ENCODE results near the gene SLC11A2. TPM values are rescaled to one million over a fixed set of nuclear protein-coding genes. Genes with fewer than 3 reads are reported as not detected.

The SLC11A2 gene
- total RNA-seq, 1 experiment from 2014 or later, result 47.4 TPM

DNA sequence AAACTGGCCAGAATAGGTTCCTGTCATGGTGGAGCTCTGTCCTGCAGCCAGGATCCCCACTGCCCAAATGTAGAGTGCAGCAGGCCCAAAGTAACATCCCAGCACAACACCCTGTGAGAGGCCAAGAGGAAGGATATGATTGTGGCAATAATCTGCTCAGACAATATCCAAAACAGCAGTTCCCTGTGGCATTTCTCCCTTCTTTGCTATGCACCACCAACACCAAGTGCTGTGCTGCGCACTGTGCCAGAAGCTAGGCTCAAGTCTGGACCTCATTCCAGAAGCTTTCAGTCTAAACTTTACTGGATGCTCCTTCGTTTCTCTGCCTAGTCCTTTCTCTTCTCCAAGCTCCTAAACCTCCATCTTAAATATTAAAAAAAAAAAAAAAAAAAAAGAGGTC lies 33.4 kb downstream of the SLC11A2 start:
- H2AFZ ChIP-seq (ENCODE audit: low read length), result no peak overlapping the region
- H3K36me3 ChIP-seq (ENCODE audit: insufficient read depth, low read length), result peaks cover 41% of the 10 kb centered on the region

DNA sequence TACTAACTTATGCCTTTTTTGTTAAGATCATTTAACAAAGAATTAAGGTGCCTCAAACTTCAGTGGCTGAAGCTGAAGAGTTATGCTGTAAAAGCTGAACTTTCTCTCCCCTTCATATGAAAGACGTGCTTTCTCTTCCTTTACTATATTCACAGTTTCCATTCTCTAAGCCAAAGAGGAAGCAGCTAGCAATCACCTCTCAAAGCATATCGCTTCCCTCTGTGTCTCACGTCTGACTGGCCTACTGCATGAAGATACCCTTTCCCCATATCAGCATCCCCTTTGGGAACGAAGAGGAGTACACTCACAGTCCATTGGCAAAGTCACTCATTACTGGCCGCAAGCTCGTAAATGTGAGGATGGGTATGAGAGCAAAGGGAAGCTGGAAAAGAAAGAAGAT lies 34.9 kb downstream of the SLC11A2 start:
- no peak overlapping the region for H3K9ac ChIP-seq (ENCODE audit: low read length)
- no peak overlapping the region for H3K27ac ChIP-seq (ENCODE audit: low read length)
- DNase-seq, result no peak
- no peak overlapping the region for H2AFZ ChIP-seq (ENCODE audit: low read length)
- H3K27me3 ChIP-seq (ENCODE audit: low read length), result no peaks in the 10 kb centered on the region
- H4K20me1 ChIP-seq (ENCODE audit: insufficient read depth, low read depth, low read length), result no peaks in the 10 kb centered on the region
- peaks cover 42% of the 10 kb centered on the region; the same call in 1 of the 2 replicates for H3K36me3 ChIP-seq (ENCODE audit: insufficient read depth, low read length)
- peaks cover 9% of the 10 kb centered on the region for H3K4me1 ChIP-seq (ENCODE audit: low read length)
- H3K9me2 ChIP-seq (replicated peaks; ENCODE audit: insufficient read depth, low read length), result no peaks in the 10 kb centered on the region
- no peak overlapping the region for H3K4me2 ChIP-seq (ENCODE audit: low read depth, low read length, poor library complexity, severe bottlenecking)
- no peaks in the 10 kb centered on the region for H3K79me2 ChIP-seq (ENCODE audit: low read length)
- H3K4me3 ChIP-seq (ENCODE audit: low read length), result no peak overlapping the region
- no peaks in the 10 kb centered on the region for H3K9me3 ChIP-seq (ENCODE audit: low read length)

More for the DNA sequence above, 33.4 kb downstream of the SLC11A2 start:
- no peak overlapping the region for H3K4me2 ChIP-seq (ENCODE audit: low read depth, low read length, poor library complexity, severe bottlenecking)
- H4K20me1 ChIP-seq (ENCODE audit: insufficient read depth, low read depth, low read length), result no peaks in the 10 kb centered on the region
- DNase-seq, result no peak
- H3K9me2 ChIP-seq (replicated peaks; ENCODE audit: insufficient read depth, low read length), result no peaks in the 10 kb centered on the region
- H3K9me3 ChIP-seq (ENCODE audit: low read length), result no peaks in the 10 kb centered on the region
- no peaks in the 10 kb centered on the region for H3K4me1 ChIP-seq (ENCODE audit: low read length)
- H3K27ac ChIP-seq (ENCODE audit: low read length), result no peak overlapping the region
- no peak overlapping the region for H3K9ac ChIP-seq (ENCODE audit: low read length)
- no peaks in the 10 kb centered on the region for H3K27me3 ChIP-seq (ENCODE audit: low read length)
- H3K4me3 ChIP-seq (ENCODE audit: low read length), result no peak overlapping the region
- no peaks in the 10 kb centered on the region for H3K79me2 ChIP-seq (ENCODE audit: low read length)

DNA sequence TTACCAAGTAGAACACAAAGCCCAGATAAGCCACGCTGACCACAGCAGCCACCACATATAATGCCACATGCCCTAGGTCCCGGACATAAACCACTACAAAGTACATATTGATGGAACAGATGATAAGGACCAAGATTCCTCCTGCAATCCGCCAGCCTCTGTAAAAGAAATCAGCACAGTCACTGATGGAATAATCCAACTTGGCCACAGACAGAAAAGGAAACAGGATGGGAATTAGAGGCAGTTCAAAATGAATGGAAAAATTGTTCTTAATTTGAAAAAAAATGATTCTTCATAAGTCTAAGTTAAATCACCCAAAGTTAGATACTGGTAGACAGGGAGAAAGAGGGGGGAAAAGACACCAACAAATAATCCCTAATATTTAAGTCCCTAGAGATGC lies 35.4 kb downstream of the SLC11A2 start:
- Histone ChIP-seq H3K9ac (ENCODE audit: low read length) (no peak overlapping the region), H3K9me3 (ENCODE audit: low read length) (no peaks in the 10 kb centered on the region), H3K4me3 (ENCODE audit: low read length) (no peak overlapping the region), H2AFZ (ENCODE audit: low read length) (no peak overlapping the region), H3K27ac (ENCODE audit: low read length) (no peak overlapping the region), H3K36me3 (ENCODE audit: insufficient read depth, low read length) (peaks cover 45% of the 10 kb centered on the region; the same call in 1 of the 2 replicates), H3K79me2 (ENCODE audit: low read length) (no peaks in the 10 kb centered on the region), H3K4me2 (ENCODE audit: low read depth, low read length, poor library complexity, severe bottlenecking) (no peak overlapping the region), H3K4me1 (ENCODE audit: low read length) (peaks cover 14% of the 10 kb centered on the region), H3K9me2 (replicated peaks; ENCODE audit: insufficient read depth, low read length) (no peaks in the 10 kb centered on the region), H4K20me1 (ENCODE audit: insufficient read depth, low read depth, low read length) (no peaks in the 10 kb centered on the region), H3K27me3 (ENCODE audit: low read length) (no peaks in the 10 kb centered on the region)
- DNase-seq, result no peak

DNA sequence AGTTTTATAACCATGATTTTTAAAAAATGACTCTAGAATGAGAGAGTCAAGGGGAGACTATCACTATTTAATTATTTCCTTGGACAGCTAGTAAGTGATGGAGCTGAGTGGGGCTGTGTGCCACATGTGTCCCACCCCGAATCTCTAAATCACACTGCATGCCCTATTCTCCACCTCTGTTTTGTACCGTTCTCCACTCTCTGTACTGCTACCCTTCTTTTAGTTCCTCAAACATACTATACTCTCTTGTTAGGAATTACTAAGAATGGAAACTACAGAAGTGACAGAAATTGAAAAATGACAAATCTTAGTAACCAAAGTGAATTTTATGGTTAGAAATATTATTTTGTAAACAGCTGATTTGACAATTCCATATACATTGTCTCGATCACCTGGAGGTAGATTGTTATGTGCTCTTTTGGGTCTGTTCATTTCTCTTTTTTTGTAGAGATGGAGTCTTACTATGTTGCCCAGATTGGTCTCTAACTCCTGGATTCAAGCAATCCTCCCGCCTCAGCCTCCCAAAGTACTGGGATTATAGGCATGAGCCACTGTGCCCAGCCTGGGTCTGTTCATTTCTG lies 35.9 kb downstream of the SLC11A2 start:
- no peak overlapping the region for H3K4me3 ChIP-seq (ENCODE audit: low read length)
- H3K36me3 ChIP-seq (ENCODE audit: insufficient read depth, low read length), result peaks cover 41% of the 10 kb centered on the region; the same call in 1 of the 2 replicates
- H2AFZ ChIP-seq (ENCODE audit: low read length), result no peak overlapping the region
- H3K79me2 ChIP-seq (ENCODE audit: low read length), result no peaks in the 10 kb centered on the region
- no peaks in the 10 kb centered on the region for H3K9me2 ChIP-seq (replicated peaks; ENCODE audit: insufficient read depth, low read length)
- no peak overlapping the region for H3K9ac ChIP-seq (ENCODE audit: low read length)
- H4K20me1 ChIP-seq (ENCODE audit: insufficient read depth, low read depth, low read length), result no peaks in the 10 kb centered on the region
- H3K27ac ChIP-seq (ENCODE audit: low read length), result no peak overlapping the region
- H3K4me2 ChIP-seq (ENCODE audit: low read depth, low read length, poor library complexity, severe bottlenecking), result no peak overlapping the region
- DNase-seq, result no peak
- peaks cover 20% of the 10 kb centered on the region for H3K4me1 ChIP-seq (ENCODE audit: low read length)
- H3K27me3 ChIP-seq (ENCODE audit: low read length), result no peaks in the 10 kb centered on the region
- H3K9me3 ChIP-seq (ENCODE audit: low read length), result no peaks in the 10 kb centered on the region

DNA sequence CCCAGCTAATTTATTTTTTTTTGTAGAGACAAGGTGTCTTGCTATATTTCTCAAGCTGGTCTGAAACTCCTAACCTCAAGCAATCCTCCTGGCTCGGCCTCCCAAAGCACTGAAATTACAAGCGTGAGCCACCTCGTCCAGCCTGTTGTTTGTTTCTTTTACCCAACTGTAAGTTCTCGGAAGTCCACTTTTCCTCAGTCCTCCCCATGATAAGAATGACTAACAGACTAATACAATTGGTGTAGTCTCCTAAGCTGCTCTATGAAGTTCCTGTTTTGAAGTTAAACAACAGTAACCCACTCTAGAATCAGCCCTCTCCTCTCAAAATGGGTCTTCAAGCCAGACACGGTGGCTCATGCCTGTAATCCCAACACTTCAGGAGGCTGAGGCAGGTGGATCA lies 37.3 kb downstream of the SLC11A2 start:
- Histone ChIP-seq H3K9ac (ENCODE audit: low read length) (no peak overlapping the region), H2AFZ (ENCODE audit: low read length) (no peak overlapping the region), H3K4me2 (ENCODE audit: low read depth, low read length, poor library complexity, severe bottlenecking) (no peak overlapping the region), H3K4me1 (ENCODE audit: low read length) (peaks cover 25% of the 10 kb centered on the region), H3K9me2 (replicated peaks; ENCODE audit: insufficient read depth, low read length) (no peaks in the 10 kb centered on the region), H3K27me3 (ENCODE audit: low read length) (no peaks in the 10 kb centered on the region), H3K36me3 (ENCODE audit: insufficient read depth, low read length) (peaks cover 37% of the 10 kb centered on the region; the same call in 1 of the 2 replicates), H4K20me1 (ENCODE audit: insufficient read depth, low read depth, low read length) (no peaks in the 10 kb centered on the region), H3K27ac (ENCODE audit: low read length) (no peak overlapping the region), H3K4me3 (ENCODE audit: low read length) (no peak overlapping the region), H3K79me2 (ENCODE audit: low read length) (no peaks in the 10 kb centered on the region), H3K9me3 (ENCODE audit: low read length) (no peaks in the 10 kb centered on the region)
- no peak for DNase-seq

DNA sequence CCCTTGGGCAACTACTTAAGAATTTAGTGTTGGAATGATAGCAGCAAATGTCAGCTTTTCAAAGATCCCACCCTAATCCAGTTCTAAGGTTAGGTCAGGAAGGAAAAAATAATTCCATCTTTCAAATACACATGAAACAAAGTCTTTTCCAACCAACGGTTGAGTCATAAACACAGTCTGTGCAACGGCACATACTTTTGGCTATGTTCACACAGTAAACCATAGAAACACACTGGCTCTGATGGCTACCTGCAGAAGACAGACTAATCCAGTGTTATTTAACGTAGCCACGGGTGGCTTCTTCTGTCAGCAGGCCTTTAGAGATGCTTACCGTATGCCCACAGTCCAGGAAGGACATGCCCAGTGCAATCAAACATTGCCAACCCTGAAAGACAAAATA lies 38.1 kb downstream of the SLC11A2 start:
- Histone ChIP-seq H3K4me1 (ENCODE audit: low read length) (peaks cover 25% of the 10 kb centered on the region), H3K79me2 (ENCODE audit: low read length) (no peaks in the 10 kb centered on the region), H3K27ac (ENCODE audit: low read length) (no peak overlapping the region), H3K4me2 (ENCODE audit: low read depth, low read length, poor library complexity, severe bottlenecking) (no peak overlapping the region), H3K36me3 (ENCODE audit: insufficient read depth, low read length) (peaks cover 37% of the 10 kb centered on the region; the same call in 1 of the 2 replicates), H3K9ac (ENCODE audit: low read length) (no peak overlapping the region), H4K20me1 (ENCODE audit: insufficient read depth, low read depth, low read length) (no peaks in the 10 kb centered on the region), H3K27me3 (ENCODE audit: low read length) (no peaks in the 10 kb centered on the region), H3K4me3 (ENCODE audit: low read length) (no peak overlapping the region), H2AFZ (ENCODE audit: low read length) (no peak overlapping the region), H3K9me3 (ENCODE audit: low read length) (no peaks in the 10 kb centered on the region), H3K9me2 (replicated peaks; ENCODE audit: insufficient read depth, low read length) (no peaks in the 10 kb centered on the region)
- DNase-seq, result no peak

DNA sequence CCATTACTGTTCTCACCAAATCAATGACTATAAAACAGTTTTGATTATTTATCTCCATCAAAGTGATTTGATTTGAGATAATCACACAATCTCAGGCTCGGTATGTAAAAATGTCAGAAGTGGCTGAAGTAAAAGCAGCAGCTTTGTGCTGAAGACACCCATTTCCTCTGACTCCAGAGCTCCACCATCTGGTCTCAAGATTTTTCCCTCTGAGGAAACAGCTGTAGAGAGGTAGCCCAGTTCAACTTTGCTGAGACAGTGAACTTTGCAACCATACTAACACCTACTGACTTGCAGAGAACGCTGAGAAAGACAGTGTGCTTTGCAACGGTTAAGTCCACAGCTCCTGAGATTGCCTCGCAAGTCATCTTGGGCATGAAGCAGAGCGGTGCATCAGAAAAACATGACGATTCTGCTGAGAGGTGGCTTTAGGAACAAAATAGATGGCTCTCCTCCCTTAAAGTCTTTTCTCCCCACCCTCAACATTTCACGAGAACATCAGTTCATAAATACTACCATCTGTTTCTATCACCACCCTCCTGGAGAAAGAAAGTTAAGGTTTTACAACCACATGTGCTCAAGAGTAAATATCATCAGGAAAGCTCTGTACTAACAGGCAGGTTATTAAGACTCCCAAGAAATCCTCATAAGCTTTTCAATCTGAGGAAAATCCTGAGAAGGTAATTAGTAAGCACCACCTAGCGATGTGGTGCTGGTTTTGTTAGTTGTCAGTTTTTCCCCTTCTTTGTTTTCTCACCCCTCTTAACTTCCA lies 39.0 kb downstream of the SLC11A2 start:
- Histone ChIP-seq H3K36me3 (ENCODE audit: insufficient read depth, low read length) (peaks cover 32% of the 10 kb centered on the region; the same call in 1 of the 2 replicates), H3K27ac (ENCODE audit: low read length) (no peak overlapping the region), H4K20me1 (ENCODE audit: insufficient read depth, low read depth, low read length) (no peaks in the 10 kb centered on the region), H3K4me3 (ENCODE audit: low read length) (no peak overlapping the region), H3K4me2 (ENCODE audit: low read depth, low read length, poor library complexity, severe bottlenecking) (no peak overlapping the region), H3K4me1 (ENCODE audit: low read length) (peaks cover 25% of the 10 kb centered on the region), H3K9me2 (replicated peaks; ENCODE audit: insufficient read depth, low read length) (no peaks in the 10 kb centered on the region), H3K27me3 (ENCODE audit: low read length) (no peaks in the 10 kb centered on the region), H3K79me2 (ENCODE audit: low read length) (no peaks in the 10 kb centered on the region), H2AFZ (ENCODE audit: low read length) (no peak overlapping the region), H3K9ac (ENCODE audit: low read length) (no peak overlapping the region), H3K9me3 (ENCODE audit: low read length) (no peaks in the 10 kb centered on the region)
- peak; percentile 85 for DNase-seq

DNA sequence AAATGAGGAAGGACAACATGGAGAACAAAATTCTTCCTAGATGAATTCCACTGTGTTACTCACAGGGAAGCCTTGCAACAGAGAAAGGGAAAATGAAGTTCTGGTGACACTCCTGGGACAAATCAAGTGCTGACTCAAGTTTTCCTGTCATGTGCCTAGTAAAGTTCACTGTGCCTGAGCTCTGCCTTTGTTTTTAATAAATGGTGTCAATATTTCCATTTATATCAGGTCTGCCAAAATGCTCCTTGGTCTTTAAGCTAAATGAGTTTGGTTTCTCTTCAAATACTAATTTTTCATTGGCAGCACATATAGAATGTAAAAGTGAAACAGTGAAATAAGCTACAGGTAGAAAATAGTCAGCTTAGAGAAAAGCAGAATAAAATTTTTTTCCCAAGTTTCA lies 40.9 kb downstream of the SLC11A2 start:
- Histone ChIP-seq H3K4me1 (ENCODE audit: low read length) (peaks cover 25% of the 10 kb centered on the region), H3K36me3 (ENCODE audit: insufficient read depth, low read length) (peaks cover 19% of the 10 kb centered on the region; the same call in 1 of the 2 replicates), H3K4me2 (ENCODE audit: low read depth, low read length, poor library complexity, severe bottlenecking) (no peak overlapping the region), H3K9ac (ENCODE audit: low read length) (no peak overlapping the region), H4K20me1 (ENCODE audit: insufficient read depth, low read depth, low read length) (no peaks in the 10 kb centered on the region), H2AFZ (ENCODE audit: low read length) (no peak overlapping the region), H3K9me2 (replicated peaks; ENCODE audit: insufficient read depth, low read length) (no peaks in the 10 kb centered on the region), H3K4me3 (ENCODE audit: low read length) (no peak overlapping the region), H3K27me3 (ENCODE audit: low read length) (no peaks in the 10 kb centered on the region), H3K9me3 (ENCODE audit: low read length) (no peaks in the 10 kb centered on the region), H3K27ac (ENCODE audit: low read length) (peak overlapping the region; percentile 30; the same call in 1 of the 2 replicates), H3K79me2 (ENCODE audit: low read length) (no peaks in the 10 kb centered on the region)
- DNase-seq, result no peak

Data from Karpas-422 (cell line).